NCI-H510A (cell line): ENCODE measurements around the gene ITFG2.
"Not testable (repeated sequence)": the region's sequence is repeated elsewhere in the genome, so short reads cannot be mapped to it uniquely, and the experiment has no call there.

Source experiments
- DNase-seq: peaks from one replicate; lab custom pipeline; 2025; lab: John Stamatoyannopoulos, UW

Gene ITFG2

DNA sequence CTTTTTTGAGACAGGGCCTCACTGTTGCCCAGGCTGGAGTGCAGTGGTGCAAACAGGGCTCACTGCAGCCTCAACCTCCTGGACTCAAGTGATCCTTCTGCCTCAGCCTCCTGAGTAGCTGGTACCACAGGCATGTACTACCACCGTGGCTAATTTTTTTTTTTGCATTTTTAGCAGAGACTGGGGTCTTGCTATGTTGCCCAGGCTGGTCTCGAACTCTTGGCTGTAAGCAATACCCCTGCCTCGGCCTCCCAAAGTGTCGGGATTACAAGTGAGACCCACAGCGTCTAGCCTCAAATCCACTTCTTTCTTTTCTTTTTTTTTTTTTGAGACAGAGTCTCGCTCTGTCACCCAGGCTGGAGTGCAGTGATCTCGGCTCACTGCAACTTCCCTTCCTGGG is 50.9 kb downstream of the ITFG2 start:
- not testable (repeated sequence) for DNase-seq

DNA sequence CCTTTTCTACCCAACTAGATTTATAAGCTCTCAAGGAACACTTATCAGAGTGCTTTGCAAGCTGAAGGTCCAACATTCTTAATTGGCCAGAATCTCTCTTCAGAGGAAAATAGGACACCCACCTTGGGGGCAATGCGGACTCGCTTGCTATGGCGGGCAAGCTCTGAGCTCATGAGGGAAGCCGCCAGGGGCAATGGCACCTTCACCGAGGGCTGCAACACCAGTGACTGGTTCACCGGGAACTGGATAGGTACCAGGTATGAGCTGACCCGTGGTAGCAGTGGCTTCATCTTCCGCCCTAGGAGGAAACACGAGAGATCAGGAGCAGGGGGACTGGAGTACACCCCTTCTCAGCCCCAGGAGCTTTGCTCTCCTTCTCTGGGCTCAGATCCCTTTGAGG is 51.7 kb downstream of the ITFG2 start:
- no peak for DNase-seq

- not testable (repeated sequence) for DNase-seq
Observed at GRCh38 chr12:2868986-2869632, 56.6 kb downstream of the ITFG2 start.
